Panc1 (cell line): ENCODE measurements around the gene TP63. TPM values are rescaled to one million over a fixed set of nuclear protein-coding genes. Genes with fewer than 3 reads are reported as not detected.
A peak's percentile ranks its signal among the peaks of the same experiment; 100 is the strongest.

Source experiments
- ATAC-seq: fragments of 200-7000 bp; cut with Tn5 transposase; 2 replicates; pipeline ENCODE4 v1.9.1; 2020; ENCODE audit warnings: mild to moderate bottlenecking, moderate library complexity
- Bru-seq: library from RNA; stranded (reverse); fragments of 400-500 nt; gene quantifications from one replicate; lab custom pipeline; 2021; lab: Mats Ljungman, UMichigan
- BruChase-seq, 2 experiments: library from RNA; stranded (reverse); fragments of 400-500 nt; gene quantifications; one replicate each; lab custom pipeline; 2021; lab: Mats Ljungman, UMichigan
- BruUV-seq: library from RNA; stranded (reverse); fragments of 400-500 nt; replicated peaks from 2 replicates; lab custom pipeline; 2021; lab: Mats Ljungman, UMichigan
- CTCF ChIA-PET: fragments of 300-600 bp; sonication (Branson Sonifier 250); formaldehyde crosslinking; loops from one replicate; lab custom pipeline; 2022; ENCODE audit warnings: antibody characterized with exemption; lab: Charles Lee
- POLR2A ChIA-PET: fragments of 300-600 bp; sonication (Branson Sonifier 250); formaldehyde crosslinking; loops from one replicate; lab custom pipeline; 2022; ENCODE audit warnings: antibody characterized with exemption; lab: Charles Lee
- DNase-seq: peaks from one replicate; pipeline ENCODE4 v3.0.0-alpha.2; 2010; ENCODE audit warnings: low read depth, low spot score
- H3K27ac ChIP-seq: 2 replicates; pipeline ENCODE4 v1.5.1; 2011; ENCODE audit warnings: mild to moderate bottlenecking, low read length, inconsistent platforms
- H3K27me3 ChIP-seq: fragments of 200-500 bp; sonication (Bioruptor generic); 2 replicates; pipeline ENCODE4 v1.6.0; 2014; ENCODE audit warnings: low read length, inconsistent platforms; ENCODE audit not compliant: control insufficient read depth, insufficient read depth
- H3K36me3 ChIP-seq: fragments of 200-500 bp; sonication (Bioruptor generic); 2 replicates; pipeline ENCODE4 v1.5.1; 2014; ENCODE audit warnings: inconsistent platforms, mild to moderate bottlenecking, low read length, moderate library complexity; ENCODE audit not compliant: control insufficient read depth, insufficient read depth
- H3K4me1 ChIP-seq: 2 replicates; pipeline ENCODE4 v1.5.1; 2011; ENCODE audit warnings: inconsistent platforms, mild to moderate bottlenecking, low read length, moderate library complexity; ENCODE audit not compliant: control insufficient read depth, insufficient read depth
- H3K4me3 ChIP-seq, 2 experiments: 2 replicates each; pipeline ENCODE4 v1.5.1; 2011 to 2012; ENCODE audit warnings: low read depth in 2 of 2, low read length in 2 of 2, mild to moderate bottlenecking in 2 of 2, inconsistent platforms in 1 of 2, moderate library complexity in 1 of 2
- H3K9me3 ChIP-seq: fragments of 200-500 bp; sonication (Bioruptor generic); 2 replicates; pipeline ENCODE4 v1.5.1; 2014; ENCODE audit warnings: low read depth, mild to moderate bottlenecking, inconsistent platforms, low read length, moderate library complexity; ENCODE audit not compliant: control insufficient read depth, insufficient read depth
- CTCF ChIP-seq: fragments of 450-650 bp; IDR thresholded peaks from 2 replicates; pipeline ENCODE4 v1.5.1; 2017; ENCODE audit warnings: mild to moderate bottlenecking
- POLR2AphosphoS5 ChIP-seq: IDR thresholded peaks from 2 replicates; pipeline ENCODE4 v1.6.1; 2012; ENCODE audit warnings: mild to moderate bottlenecking, low read depth, low read length, moderate library complexity
- REST ChIP-seq, 2 experiments: IDR thresholded peaks; 2 replicates each; pipeline ENCODE4 v1.6.1; 2011 to 2012; ENCODE audit warnings: low read depth in 2 of 2, control low read depth in 1 of 2, low read length in 1 of 2, mild to moderate bottlenecking in 1 of 2, moderate library complexity in 1 of 2; ENCODE audit not compliant: insufficient read depth in 1 of 2
- SIN3A ChIP-seq: IDR thresholded peaks from 2 replicates; pipeline ENCODE4 v1.6.1; 2012; ENCODE audit warnings: low read depth, mild to moderate bottlenecking, low read length, moderate library complexity, borderline replicate concordance; ENCODE audit not compliant: insufficient read depth
- TCF7L2 ChIP-seq: IDR thresholded peaks from 2 replicates; pipeline ENCODE4 v1.6.1; 2011; ENCODE audit warnings: mild to moderate bottlenecking, low read depth, low read length, inconsistent platforms
- in situ Hi-C: cut with HindIII; loops from 2 replicates; pipeline ENCODE4 v1.10.0; 2016; ENCODE audit warnings: low sequenced_read_pairs, low pct_unique_long_range_greater_than_20kb
- intact Hi-C: fragments of 100-400 bp; cut with micrococcal nuclease; formaldehyde crosslinking; loops from one replicate; pipeline ENCODE4 v1.10.0; 2022; ENCODE audit not compliant: unreplicated experiment
- long read RNA-seq: library from polyadenylated mRNA; unstranded; transcript quantifications from one replicate; pipeline ENCODE4 v2.0.0, GENCODE V29; 2021; ENCODE audit not compliant: unreplicated experiment
- polyA plus RNA-seq: library from polyadenylated mRNA; unstranded; fragments of >200 nt; gene quantifications from one replicate; pipeline ENCODE4 v1.2.1, GENCODE V29; 2012; ENCODE audit warnings: missing spikeins; ENCODE audit not compliant: insufficient read length
- total RNA-seq: library from RNA; stranded (reverse); gene quantifications from one replicate; pipeline ENCODE4 v1.2.1, GENCODE V29; 2021; ENCODE audit not compliant: unreplicated experiment

TP63 gene
- total RNA-seq (0.51 TPM), Bru-seq, nascent RNA (percentile 26 among the genes with signal in this experiment), BruChase-seq, experiment 1, labeled RNA remaining after a 2-hour chase (percentile 16 among the genes with signal in this experiment), BruChase-seq, experiment 2, labeled RNA remaining after a 6-hour chase (percentile 19 among the genes with signal in this experiment)
- 1.2 TPM for polyA plus RNA-seq
- long read RNA-seq, result 0 reads

- no peaks in the 10 kb centered on the region for H3K36me3 ChIP-seq
- no peak for DNase-seq
- ChIA-PET POLR2A (no interaction called here), CTCF (no interaction called here)
- in situ Hi-C loops (no loop called here), intact Hi-C loops (no loop called here)
- no peaks in the 10 kb centered on the region for H3K4me1 ChIP-seq
- H3K27me3 ChIP-seq, result no peaks in the 10 kb centered on the region
- H3K4me3 ChIP-seq, result peak within 1 kb of the TSS; percentile 16 to 61
- no peak within 1 kb of the TSS for H3K27ac ChIP-seq
- no peaks in the 10 kb centered on the region for H3K9me3 ChIP-seq
- no peak for TF ChIP-seq SIN3A
- TF ChIP-seq TCF7L2, result no peak
- TF ChIP-seq REST (IDR thresholded peaks at IDR 0.05; ENCODE audit: insufficient read depth in 1 of 2, low read depth in 2 of 2, low read length in 1 of 2), result no peak
- TF ChIP-seq POLR2AphosphoS5, result no peak
- no peak for TF ChIP-seq CTCF
- BruUV-seq, result no TSS peak
- ATAC-seq, result no peak
These were observed at the start of gene TP63 for GRCh38 chr3:189631373-189631408. TSS of gene TP63 (plus strand) at chr3:189631389. CDS start at chr3:189631516, 127 bp downstream.

- no TSS peak for BruUV-seq
- DNase-seq (no peak), ATAC-seq (no peak)
- ChIA-PET CTCF (no interaction called here), POLR2A (no interaction called here)
- Histone ChIP-seq H3K4me1 (no peaks in the 10 kb centered on the region), H3K27ac (no peak overlapping the region), H3K4me3 (no peak overlapping the region), H3K27me3 (no peaks in the 10 kb centered on the region), H3K9me3 (no peaks in the 10 kb centered on the region), H3K36me3 (no peaks in the 10 kb centered on the region)
- in situ Hi-C loops (no loop called here), intact Hi-C loops (no loop called here)
- TF ChIP-seq CTCF, result no peak
- TF ChIP-seq TCF7L2, result no peak
These were observed 49.0 kb upstream of the TP63 start for GRCh38 chr3:189582179-189582578.
